SH-SY5Y (cell line): Measurements from ENCODE around the gene TDRD3.

Experiments
- GATA2 ChIP-seq: IDR thresholded peaks from 2 replicates; pipeline ENCODE4 v1.6.1; 2011; ENCODE audit warnings: mild to moderate bottlenecking, low read depth, low read length
- GATA3 ChIP-seq: IDR thresholded peaks from 2 replicates; pipeline ENCODE4 v1.6.1; 2011; ENCODE audit warnings: low read depth, mild to moderate bottlenecking, low read length, moderate library complexity

Gene TDRD3

GRCh38 chr13:60491531-60491930, 94.5 kb downstream of the TDRD3 start:
- no peak for TF ChIP-seq GATA3
- no peak for TF ChIP-seq GATA2

- TF ChIP-seq GATA3 (no peak), GATA2 (no peak)
These were observed 95.2 kb downstream of the TDRD3 start for GRCh38 chr13:60492187-60492586.

- TF ChIP-seq GATA3 = no peak
- no peak for TF ChIP-seq GATA2
These were observed 97.3 kb downstream of the TDRD3 start for GRCh38 chr13:60494296-60494695.

GRCh38 chr13:60501236-60501635, 104.2 kb downstream of the TDRD3 start:
- no peak for TF ChIP-seq GATA2
- TF ChIP-seq GATA3 = no peak

GRCh38 chr13:60509601-60510386, 112.8 kb downstream of the TDRD3 start:
- no peak for TF ChIP-seq GATA3
- TF ChIP-seq GATA2 = no peak

GRCh38 chr13:60511637-60512036, 114.6 kb downstream of the TDRD3 start:
- TF ChIP-seq GATA2 = no peak

- no peak for TF ChIP-seq GATA2
- no peak for TF ChIP-seq GATA3
These were observed 117.9 kb downstream of the TDRD3 start for GRCh38 chr13:60514891-60515290.

GRCh38 chr13:60519496-60519895, 122.5 kb downstream of the TDRD3 start:
- TF ChIP-seq GATA3 (no peak), GATA2 (no peak)

- no peak for TF ChIP-seq GATA2
- TF ChIP-seq GATA3 = no peak
These were observed 124.0 kb downstream of the TDRD3 start for GRCh38 chr13:60520902-60521569.

GRCh38 chr13:60538566-60538965, 141.5 kb downstream of the TDRD3 start:
- TF ChIP-seq GATA2 = no peak
- TF ChIP-seq GATA3 = no peak

- TF ChIP-seq GATA2 (no peak), GATA3 (no peak)
These were observed 143.3 kb downstream of the TDRD3 start for GRCh38 chr13:60540276-60540675.

GRCh38 chr13:60562096-60562780, 165.2 kb downstream of the TDRD3 start:
- TF ChIP-seq GATA3 (no peak), GATA2 (no peak)

GRCh38 chr13:60571571-60571970, 174.6 kb downstream of the TDRD3 start:
- TF ChIP-seq GATA2 (no peak), GATA3 (no peak)

- TF ChIP-seq GATA2 (no peak), GATA3 (no peak)
These were observed 175.2 kb downstream of the TDRD3 start for GRCh38 chr13:60572003-60572798.
